ENCODE results near the gene ETV7.

GRCh38 chr6:36368921-36369865 is 18.3 kb downstream of the ETV7 start:
- TF ChIP-seq CTBP1 (IDR thresholded peaks at IDR 0.05; ENCODE audit: borderline replicate concordance) (no peak), ARNT (IDR thresholded peaks at IDR 0.05) (no peak), ZNF384 (IDR thresholded peaks at IDR 0.05) (no peak), FOXK2 (IDR thresholded peaks at IDR 0.05) (no peak), BHLHE40 (IDR thresholded peaks at IDR 0.05; ENCODE audit: borderline replicate concordance) (no peak), NFRKB (IDR thresholded peaks at IDR 0.05) (no peak), LEF1 (IDR thresholded peaks at IDR 0.05; ENCODE audit: borderline replicate concordance) (no peak), FOXM1 (IDR thresholded peaks at IDR 0.05; ENCODE audit: borderline replicate concordance) (no peak), ELF4 (IDR thresholded peaks at IDR 0.05) (no peak), SP1 (IDR thresholded peaks at IDR 0.05) (no peak)
- TF ChIP-seq, protein P1, sequence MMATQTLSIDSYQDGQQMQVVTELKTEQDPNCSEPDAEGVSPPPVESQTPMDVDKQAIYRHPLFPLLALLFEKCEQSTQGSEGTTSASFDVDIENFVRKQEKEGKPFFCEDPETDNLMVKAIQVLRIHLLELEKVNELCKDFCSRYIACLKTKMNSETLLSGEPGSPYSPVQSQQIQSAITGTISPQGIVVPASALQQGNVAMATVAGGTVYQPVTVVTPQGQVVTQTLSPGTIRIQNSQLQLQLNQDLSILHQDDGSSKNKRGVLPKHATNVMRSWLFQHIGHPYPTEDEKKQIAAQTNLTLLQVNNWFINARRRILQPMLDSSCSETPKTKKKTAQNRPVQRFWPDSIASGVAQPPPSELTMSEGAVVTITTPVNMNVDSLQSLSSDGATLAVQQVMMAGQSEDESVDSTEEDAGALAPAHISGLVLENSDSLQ (IDR thresholded peaks at IDR 0.05): no peak

Data from HEK293T (cell line).